Measurements from ENCODE around the gene EFNA2.

DNA sequence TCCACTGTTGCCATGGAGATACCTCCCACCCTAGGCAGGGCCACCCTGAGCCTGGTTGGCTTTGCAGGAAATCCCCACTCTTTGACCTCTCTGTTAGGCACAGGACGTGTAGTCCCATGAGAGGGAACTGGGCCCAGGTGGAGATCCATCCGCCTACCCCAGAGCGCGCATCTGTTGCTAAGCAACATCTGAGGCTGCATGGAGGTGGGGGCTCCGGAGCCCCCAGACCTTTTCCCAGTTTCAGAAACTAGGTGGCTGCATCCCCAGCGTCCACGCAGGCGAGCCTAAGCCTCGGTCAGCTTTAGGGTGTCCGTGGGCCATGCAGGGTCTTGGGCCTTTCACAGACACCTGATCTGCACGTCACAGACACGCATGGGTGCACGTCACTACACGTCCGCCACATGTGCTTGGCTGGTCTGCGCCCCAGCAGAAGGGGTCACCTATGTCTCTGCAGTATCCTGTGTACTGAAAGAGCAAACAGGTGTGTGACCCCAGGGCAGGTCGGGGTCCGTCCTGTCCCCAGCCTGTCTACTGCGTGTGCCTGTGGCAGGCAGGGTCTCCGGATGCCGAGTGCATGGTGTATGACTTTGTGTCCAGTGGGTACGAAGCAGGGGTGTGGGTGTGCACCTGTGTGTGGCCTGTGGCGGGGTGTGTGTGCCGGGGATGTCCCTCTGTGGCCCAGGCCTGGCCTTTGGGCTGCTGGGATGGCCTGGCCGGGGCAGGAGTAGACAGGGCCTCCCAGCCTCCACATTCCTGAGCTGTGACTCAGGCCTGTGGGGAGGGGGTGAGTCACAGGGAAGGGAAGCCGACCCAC lies 20.7 kb upstream of the EFNA2 start:
- TF ChIP-seq, protein P1, sequence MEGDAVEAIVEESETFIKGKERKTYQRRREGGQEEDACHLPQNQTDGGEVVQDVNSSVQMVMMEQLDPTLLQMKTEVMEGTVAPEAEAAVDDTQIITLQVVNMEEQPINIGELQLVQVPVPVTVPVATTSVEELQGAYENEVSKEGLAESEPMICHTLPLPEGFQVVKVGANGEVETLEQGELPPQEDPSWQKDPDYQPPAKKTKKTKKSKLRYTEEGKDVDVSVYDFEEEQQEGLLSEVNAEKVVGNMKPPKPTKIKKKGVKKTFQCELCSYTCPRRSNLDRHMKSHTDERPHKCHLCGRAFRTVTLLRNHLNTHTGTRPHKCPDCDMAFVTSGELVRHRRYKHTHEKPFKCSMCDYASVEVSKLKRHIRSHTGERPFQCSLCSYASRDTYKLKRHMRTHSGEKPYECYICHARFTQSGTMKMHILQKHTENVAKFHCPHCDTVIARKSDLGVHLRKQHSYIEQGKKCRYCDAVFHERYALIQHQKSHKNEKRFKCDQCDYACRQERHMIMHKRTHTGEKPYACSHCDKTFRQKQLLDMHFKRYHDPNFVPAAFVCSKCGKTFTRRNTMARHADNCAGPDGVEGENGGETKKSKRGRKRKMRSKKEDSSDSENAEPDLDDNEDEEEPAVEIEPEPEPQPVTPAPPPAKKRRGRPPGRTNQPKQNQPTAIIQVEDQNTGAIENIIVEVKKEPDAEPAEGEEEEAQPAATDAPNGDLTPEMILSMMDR (conservative IDR thresholded peaks at IDR 0.05; ENCODE audit: low read depth, low read length): no peak
- TF ChIP-seq RCOR1 (IDR thresholded peaks at IDR 0.05; ENCODE audit: insufficient replicate concordance, low read length): no peak
- no peak for TF ChIP-seq CHD1 (IDR thresholded peaks at IDR 0.05; ENCODE audit: low read depth, low read length)
- no peak for TF ChIP-seq CEBPB (IDR thresholded peaks at IDR 0.05; ENCODE audit: low read depth, low read length)

Data from IMR-90 (cell line).